Peyer's patch (tissue), 4 donors: Measurements from ENCODE around the gene GNB1L.

Experiments used
- CTCF ChIP-seq, 6 experiments: fragments of 450-650 bp in 4 of 6; fragments of 200-600 bp in 2 of 6; sonication (generic) in 1 of 6; IDR thresholded peaks; one replicate each; pipeline ENCODE4 v1.5.1; 2017 to 2019; ENCODE audit warnings: antibody characterized with exemption in 6 of 6, mild to moderate bottlenecking in 3 of 6, moderate library complexity in 1 of 6
- POLR2A ChIP-seq, 2 donors: fragments of 450-650 bp; IDR thresholded peaks; one replicate each; pipeline ENCODE4 v1.5.1; 2017; ENCODE audit warnings: antibody characterized with exemption in 2 of 2, mild to moderate bottlenecking in 2 of 2, moderate library complexity in 2 of 2

- TF ChIP-seq CTCF (IDR thresholded peaks at IDR 0.05) (no peak), POLR2A (IDR thresholded peaks at IDR 0.05) (no peak)
Observed at GRCh38 chr22:19863571-19863970, 8.9 kb upstream of the GNB1L start.
